ENCODE results near the gene TMEM54.
A peak's percentile ranks its signal among the peaks of the same experiment; 100 is the strongest.

DNA sequence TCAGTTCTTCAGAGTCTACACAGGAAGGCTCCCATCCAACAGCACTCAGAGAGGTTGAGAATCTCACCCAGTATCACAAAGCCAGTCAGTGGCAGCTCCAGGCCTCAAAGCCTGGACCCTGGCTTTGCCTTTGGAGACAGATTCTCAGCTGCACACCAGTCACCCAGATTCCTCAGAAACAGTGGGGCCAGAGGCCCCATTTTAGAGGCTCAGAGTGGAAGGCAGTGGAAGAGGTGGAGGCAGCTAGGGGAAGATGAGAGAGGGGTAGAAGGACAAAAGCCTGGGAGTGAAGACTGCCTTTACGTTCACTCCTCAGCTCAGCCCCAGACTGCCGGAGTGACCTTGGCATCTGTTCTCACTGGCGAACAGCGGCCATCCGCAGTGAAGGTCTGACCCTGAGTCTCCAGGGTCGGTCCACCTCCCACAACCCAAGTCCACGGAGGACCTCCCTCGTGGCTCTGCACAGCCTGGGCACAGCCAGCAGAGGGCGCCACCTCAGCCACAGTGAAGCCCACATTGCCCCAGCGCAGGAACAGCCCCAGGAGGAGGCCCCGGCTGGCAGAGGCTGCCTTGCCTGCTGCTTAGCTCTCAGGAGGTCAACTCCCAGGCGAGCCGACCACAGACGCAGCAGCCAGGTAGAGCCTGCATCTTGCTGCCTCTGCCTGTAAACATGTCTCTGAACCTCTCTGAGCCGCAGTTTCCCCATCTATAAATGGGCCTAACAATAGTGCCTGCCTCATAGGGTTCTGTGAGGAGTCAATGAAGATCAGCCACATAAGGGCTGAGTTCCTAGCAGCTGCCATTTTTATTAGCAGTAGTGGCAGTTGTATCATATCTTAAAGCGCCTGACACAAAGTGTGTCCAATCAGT, 24.6 kb downstream of the TMEM54 start:
- TF ChIP-seq, protein P1, sequence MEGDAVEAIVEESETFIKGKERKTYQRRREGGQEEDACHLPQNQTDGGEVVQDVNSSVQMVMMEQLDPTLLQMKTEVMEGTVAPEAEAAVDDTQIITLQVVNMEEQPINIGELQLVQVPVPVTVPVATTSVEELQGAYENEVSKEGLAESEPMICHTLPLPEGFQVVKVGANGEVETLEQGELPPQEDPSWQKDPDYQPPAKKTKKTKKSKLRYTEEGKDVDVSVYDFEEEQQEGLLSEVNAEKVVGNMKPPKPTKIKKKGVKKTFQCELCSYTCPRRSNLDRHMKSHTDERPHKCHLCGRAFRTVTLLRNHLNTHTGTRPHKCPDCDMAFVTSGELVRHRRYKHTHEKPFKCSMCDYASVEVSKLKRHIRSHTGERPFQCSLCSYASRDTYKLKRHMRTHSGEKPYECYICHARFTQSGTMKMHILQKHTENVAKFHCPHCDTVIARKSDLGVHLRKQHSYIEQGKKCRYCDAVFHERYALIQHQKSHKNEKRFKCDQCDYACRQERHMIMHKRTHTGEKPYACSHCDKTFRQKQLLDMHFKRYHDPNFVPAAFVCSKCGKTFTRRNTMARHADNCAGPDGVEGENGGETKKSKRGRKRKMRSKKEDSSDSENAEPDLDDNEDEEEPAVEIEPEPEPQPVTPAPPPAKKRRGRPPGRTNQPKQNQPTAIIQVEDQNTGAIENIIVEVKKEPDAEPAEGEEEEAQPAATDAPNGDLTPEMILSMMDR (IDR thresholded peaks at IDR 0.05): peak; percentile 62 to 89 (median 83)
- no peak for TF ChIP-seq POLR2A (IDR thresholded peaks at IDR 0.05)
